Measurements from ENCODE around the gene RPUSD1.
"Not testable (repeated sequence)": the region's sequence is repeated elsewhere in the genome, so short reads cannot be mapped to it uniquely, and the experiment has no call there.

Gene RPUSD1

DNA sequence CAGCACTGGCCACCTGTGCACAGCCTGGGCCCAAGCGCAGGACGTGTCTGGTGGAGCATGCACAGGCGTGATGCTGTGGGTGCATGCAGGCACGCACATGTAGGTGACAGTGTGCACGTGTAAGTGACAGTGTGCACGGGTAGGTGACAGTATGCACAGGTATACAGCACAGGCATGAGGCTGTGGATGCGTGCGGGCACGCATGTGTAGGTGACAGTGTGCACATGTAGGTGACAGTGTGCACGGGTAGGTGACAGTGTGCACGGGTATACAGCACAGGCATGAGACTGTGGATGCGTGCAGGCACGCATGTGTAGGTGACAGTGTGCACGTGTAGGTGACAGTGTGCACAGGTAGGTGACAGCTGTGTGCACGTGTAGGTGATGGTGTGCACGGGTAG, 7.9 kb downstream of the RPUSD1 start:
- DNase-seq (no peak), ATAC-seq (replicated peaks) (no peak)
- Mint-ChIP-seq H3K9me3 (no peaks in the 10 kb centered on the region), H3K4me1 (ENCODE audit: low read depth in 2 of 2) (peaks cover 4 to 6% of the 10 kb centered on the region in 2 donors), H3K27ac (no peak overlapping the region), H3K27me3 (peaks cover 6 to 7% of the 10 kb centered on the region in 2 donors), H3K4me3 (no peak overlapping the region), H3K36me3 (ENCODE audit: insufficient read depth) (peaks cover 5% of the 10 kb centered on the region)

DNA sequence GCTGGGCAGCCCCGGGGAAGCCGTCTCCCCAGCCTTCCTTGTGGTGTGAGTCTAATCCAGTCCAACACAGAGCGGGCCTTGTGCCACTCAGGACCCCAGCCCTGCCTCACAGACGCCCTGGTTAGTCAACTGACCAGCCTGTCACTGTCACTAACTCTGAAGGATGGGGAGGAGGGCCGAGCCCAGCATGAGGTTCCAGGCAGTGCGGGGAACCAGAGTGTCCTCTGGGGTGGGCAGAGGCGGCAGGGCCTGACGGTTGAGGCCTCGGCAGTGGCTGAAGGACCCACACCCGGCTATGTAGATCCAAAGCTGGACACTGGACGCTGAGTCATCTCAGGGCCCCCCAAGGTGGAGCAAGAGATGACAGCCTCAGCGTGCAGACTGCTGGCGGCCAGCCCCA, 8.6 kb downstream of the RPUSD1 start:
- H3K27me3 Mint-ChIP-seq = peaks cover 6 to 7% of the 10 kb centered on the region in 2 donors
- no peak for DNase-seq
- no peak overlapping the region for H3K4me3 Mint-ChIP-seq
- no peak for ATAC-seq (replicated peaks)
- no peaks in the 10 kb centered on the region for H3K9me3 Mint-ChIP-seq
- H3K27ac Mint-ChIP-seq = no peak overlapping the region
- H3K36me3 Mint-ChIP-seq (ENCODE audit: insufficient read depth) = no peaks in the 10 kb centered on the region
- no peaks in the 10 kb centered on the region for H3K4me1 Mint-ChIP-seq (ENCODE audit: low read depth in 2 of 2)

DNA sequence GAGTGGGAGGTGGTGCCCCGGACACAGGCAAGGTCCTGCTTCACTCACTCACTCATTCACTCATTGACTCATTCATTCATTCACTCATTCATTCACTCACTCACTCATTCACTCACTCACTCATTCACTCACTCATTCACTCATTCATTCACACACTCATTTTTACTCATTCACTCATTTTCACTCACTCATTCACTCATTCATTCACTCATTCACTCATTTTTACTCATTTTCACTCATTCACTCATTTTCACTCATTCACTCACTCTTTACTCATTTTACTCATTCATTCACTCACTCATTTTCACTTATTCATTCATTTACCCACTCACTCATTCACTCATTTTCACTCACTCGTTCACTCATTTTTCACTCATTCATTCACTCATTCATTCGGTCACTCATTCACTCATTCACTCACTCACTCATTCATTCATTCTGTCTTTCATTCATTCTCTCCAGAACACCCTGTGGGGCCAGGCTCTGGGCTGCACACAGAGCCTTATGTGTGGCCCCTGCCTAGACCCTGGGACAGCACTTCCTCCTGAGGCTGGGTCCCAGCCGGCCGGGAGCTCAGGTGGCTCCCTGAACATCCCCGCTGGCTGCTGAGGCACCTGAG, 9.2 kb downstream of the RPUSD1 start:
- Mint-ChIP-seq H3K36me3 (ENCODE audit: insufficient read depth) (no peaks in the 10 kb centered on the region), H3K27me3 (peaks cover 6 to 7% of the 10 kb centered on the region in 2 donors), H3K4me3 (no peak overlapping the region), H3K9me3 (no peaks in the 10 kb centered on the region), H3K27ac (no peak overlapping the region), H3K4me1 (ENCODE audit: low read depth in 2 of 2) (no peaks in the 10 kb centered on the region)
- ATAC-seq (replicated peaks) = no peak
- DNase-seq = no peak

GRCh38 chr16:778447-778846, 9.7 kb downstream of the RPUSD1 start:
- H3K4me3 Mint-ChIP-seq = no peak overlapping the region
- DNase-seq (no peak), ATAC-seq (replicated peaks) (no peak)
- H3K27ac Mint-ChIP-seq = no peak overlapping the region
- peaks cover 6 to 7% of the 10 kb centered on the region in 2 donors for H3K27me3 Mint-ChIP-seq
- no peaks in the 10 kb centered on the region for H3K9me3 Mint-ChIP-seq
- no peaks in the 10 kb centered on the region for H3K36me3 Mint-ChIP-seq (ENCODE audit: insufficient read depth)
- no peaks in the 10 kb centered on the region for H3K4me1 Mint-ChIP-seq (ENCODE audit: low read depth in 2 of 2)

GRCh38 chr16:777826-778225, 10.4 kb downstream of the RPUSD1 start:
- H3K4me1 Mint-ChIP-seq (ENCODE audit: low read depth in 2 of 2) = no peaks in the 10 kb centered on the region
- no peaks in the 10 kb centered on the region for H3K9me3 Mint-ChIP-seq
- no peak overlapping the region for H3K4me3 Mint-ChIP-seq
- peaks cover 6 to 7% of the 10 kb centered on the region in 2 donors for H3K27me3 Mint-ChIP-seq
- no peak for DNase-seq
- no peak overlapping the region for H3K27ac Mint-ChIP-seq
- ATAC-seq (replicated peaks) = no peak
- no peaks in the 10 kb centered on the region for H3K36me3 Mint-ChIP-seq (ENCODE audit: insufficient read depth)

GRCh38 chr16:776824-777223, 11.4 kb downstream of the RPUSD1 start:
- H3K9me3 Mint-ChIP-seq = no peaks in the 10 kb centered on the region
- H3K4me1 Mint-ChIP-seq (ENCODE audit: low read depth in 2 of 2) = no peaks in the 10 kb centered on the region
- no peaks in the 10 kb centered on the region for H3K36me3 Mint-ChIP-seq (ENCODE audit: insufficient read depth)
- no peak overlapping the region for H3K27ac Mint-ChIP-seq
- peaks cover 6 to 7% of the 10 kb centered on the region in 2 donors for H3K27me3 Mint-ChIP-seq
- no peak for ATAC-seq (replicated peaks)
- no peak overlapping the region for H3K4me3 Mint-ChIP-seq
- no peak for DNase-seq

DNA sequence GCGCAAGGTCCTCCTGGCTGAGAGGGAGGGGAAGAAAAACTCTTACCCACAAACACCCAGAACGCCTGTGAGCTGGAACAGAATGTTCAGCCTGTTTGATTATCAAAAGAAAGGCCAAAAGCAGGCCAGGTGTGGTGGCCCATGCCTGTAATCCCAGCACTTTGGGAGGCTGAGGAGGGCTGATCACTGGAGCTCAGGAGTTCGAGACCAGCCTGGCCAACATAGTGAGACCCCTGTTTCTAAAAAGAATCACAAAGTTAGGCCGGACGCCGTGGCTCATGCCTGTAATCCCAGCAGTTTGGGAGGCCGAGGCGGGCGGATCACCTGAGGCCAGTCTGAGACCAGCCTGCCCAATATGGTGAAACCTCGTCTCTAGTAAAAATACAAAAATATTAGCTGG, 11.9 kb downstream of the RPUSD1 start:
- H3K4me1 Mint-ChIP-seq (ENCODE audit: low read depth in 2 of 2); H3K36me3 Mint-ChIP-seq (ENCODE audit: insufficient read depth); DNase-seq; H3K4me3 Mint-ChIP-seq; ATAC-seq (replicated peaks); H3K27me3 Mint-ChIP-seq; H3K9me3 Mint-ChIP-seq; H3K27ac Mint-ChIP-seq: not testable (repeated sequence)

- Mint-ChIP-seq H3K27ac (no peak overlapping the region), H3K36me3 (ENCODE audit: insufficient read depth) (no peaks in the 10 kb centered on the region), H3K4me3 (no peak overlapping the region), H3K4me1 (ENCODE audit: low read depth in 2 of 2) (no peaks in the 10 kb centered on the region), H3K27me3 (peaks cover 1 to 7% of the 10 kb centered on the region in 2 donors), H3K9me3 (no peaks in the 10 kb centered on the region)
- no peak for ATAC-seq (replicated peaks)
- no peak for DNase-seq
These were observed 12.9 kb downstream of the RPUSD1 start for GRCh38 chr16:775236-775796.

GRCh38 chr16:774086-775001, 13.8 kb downstream of the RPUSD1 start:
- peaks cover 0 to 7% of the 10 kb centered on the region in 2 donors for H3K27me3 Mint-ChIP-seq
- H3K4me1 Mint-ChIP-seq (ENCODE audit: low read depth in 2 of 2) = no peaks in the 10 kb centered on the region
- no peak for ATAC-seq (replicated peaks)
- H3K9me3 Mint-ChIP-seq = no peaks in the 10 kb centered on the region
- no peak overlapping the region for H3K27ac Mint-ChIP-seq
- no peak overlapping the region for H3K4me3 Mint-ChIP-seq
- no peak for DNase-seq
- no peaks in the 10 kb centered on the region for H3K36me3 Mint-ChIP-seq (ENCODE audit: insufficient read depth)

- peaks cover 0 to 4% of the 10 kb centered on the region in 2 donors for H3K27me3 Mint-ChIP-seq
- H3K36me3 Mint-ChIP-seq (ENCODE audit: insufficient read depth) = no peaks in the 10 kb centered on the region
- no peaks in the 10 kb centered on the region for H3K4me1 Mint-ChIP-seq (ENCODE audit: low read depth in 2 of 2)
- no peak overlapping the region for H3K4me3 Mint-ChIP-seq
- H3K9me3 Mint-ChIP-seq = no peaks in the 10 kb centered on the region
- no peak overlapping the region for H3K27ac Mint-ChIP-seq
- no peak for ATAC-seq (replicated peaks)
- DNase-seq = no peak
These were observed 15.2 kb downstream of the RPUSD1 start for GRCh38 chr16:772959-773358.

DNA sequence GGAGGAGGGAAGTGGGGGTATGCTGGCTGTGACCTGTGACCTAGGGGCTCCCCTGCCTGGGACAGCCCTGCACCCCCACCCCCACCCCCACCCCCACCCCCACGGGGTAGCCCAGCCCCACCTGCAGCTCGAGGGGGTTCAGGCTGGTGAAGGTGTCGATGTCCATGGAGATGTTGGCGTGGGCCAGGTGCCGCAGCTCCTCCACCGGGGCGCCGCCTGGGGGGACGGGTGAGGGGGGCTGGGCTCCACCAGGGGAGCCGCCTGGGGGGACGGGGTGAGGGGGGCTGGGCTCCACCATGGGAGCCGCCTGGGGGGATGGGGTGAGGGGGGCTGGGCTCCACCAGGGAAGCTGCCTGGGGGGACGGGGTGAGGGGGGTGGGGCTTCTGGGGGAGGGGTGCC, 17.8 kb downstream of the RPUSD1 start:
- H3K4me3 Mint-ChIP-seq = no peak overlapping the region

GRCh38 chr16:769934-770333, 18.2 kb downstream of the RPUSD1 start:
- DNase-seq (no peak), ATAC-seq (replicated peaks) (no peak)
- H3K4me3 Mint-ChIP-seq = no peak overlapping the region
- no peaks in the 10 kb centered on the region for H3K9me3 Mint-ChIP-seq
- H3K27me3 Mint-ChIP-seq = peaks cover 0 to 6% of the 10 kb centered on the region in 2 donors
- H3K4me1 Mint-ChIP-seq (ENCODE audit: low read depth in 2 of 2) = no peaks in the 10 kb centered on the region
- H3K36me3 Mint-ChIP-seq (ENCODE audit: insufficient read depth) = no peaks in the 10 kb centered on the region
- H3K27ac Mint-ChIP-seq = no peak overlapping the region

More for the DNA sequence above, 17.8 kb downstream of the RPUSD1 start:
- H3K27ac Mint-ChIP-seq = no peak overlapping the region
- H3K27me3 Mint-ChIP-seq = peaks cover 0 to 6% of the 10 kb centered on the region in 2 donors
- no peak for ATAC-seq (replicated peaks)
- no peak for DNase-seq
- H3K9me3 Mint-ChIP-seq = no peaks in the 10 kb centered on the region
- H3K4me1 Mint-ChIP-seq (ENCODE audit: low read depth in 2 of 2) = no peaks in the 10 kb centered on the region
- H3K36me3 Mint-ChIP-seq (ENCODE audit: insufficient read depth) = no peaks in the 10 kb centered on the region

- Mint-ChIP-seq H3K36me3 (ENCODE audit: insufficient read depth) (no peaks in the 10 kb centered on the region), H3K4me3 (no peak overlapping the region), H3K27me3 (peaks cover 0 to 6% of the 10 kb centered on the region in 2 donors), H3K4me1 (ENCODE audit: low read depth in 2 of 2) (no peaks in the 10 kb centered on the region), H3K9me3 (no peaks in the 10 kb centered on the region), H3K27ac (no peak overlapping the region)
- no peak for ATAC-seq (replicated peaks)
- no peak for DNase-seq
These were observed 18.9 kb downstream of the RPUSD1 start for GRCh38 chr16:769184-769784.
